ENCODE results near the gene DCTN1.

- TF ChIP-seq CTCF (conservative IDR thresholded peaks at IDR 0.05; ENCODE audit: low read depth, low read length) (no peak), EZH2 (IDR thresholded peaks at IDR 0.05; ENCODE audit: borderline replicate concordance, low read depth, low read length, poor library complexity, severe bottlenecking) (no peak)
Measured at GRCh38 chr2:74413001-74413698, 33.0 kb upstream of the DCTN1 start.
